Stimulated activated CD8-positive, alpha-beta memory T cell treated with anti-CD3 and anti-CD28 coated beads, Interleukin-4, amount 100 ng/mL, for 48 hours (primary cell): ENCODE data around the gene IL9R.
"Not testable (repeated sequence)": the region's sequence is repeated elsewhere in the genome, so short reads cannot be mapped to it uniquely, and the experiment has no call there.

Experiments
- DNase-seq: peaks from one replicate; pipeline ENCODE4 v3.0.0-alpha.2; 2020

Gene IL9R

GRCh38 chrX:155999751-156000150 lies 2.3 kb downstream of the IL9R start:
- not testable (repeated sequence) for DNase-seq

- DNase-seq: no peak
Measured at GRCh38 chrX:156000361-156000926, 2.9 kb downstream of the IL9R start.

GRCh38 chrX:156001001-156001666 lies 3.6 kb downstream of the IL9R start:
- DNase-seq: no peak

GRCh38 chrX:156001667-156002021 lies 4.1 kb downstream of the IL9R start:
- DNase-seq: no peak

- no peak for DNase-seq
Measured at GRCh38 chrX:156002507-156002906, 5.0 kb downstream of the IL9R start.

- DNase-seq: no peak
Measured at GRCh38 chrX:156003486-156004185, 6.1 kb downstream of the IL9R start.

GRCh38 chrX:156004256-156004655 lies 6.8 kb downstream of the IL9R start:
- no peak for DNase-seq

GRCh38 chrX:156004740-156005139 lies 7.2 kb downstream of the IL9R start:
- DNase-seq: no peak

- DNase-seq: no peak
Measured at GRCh38 chrX:156005144-156005543, 7.6 kb downstream of the IL9R start.

GRCh38 chrX:156006468-156006867 lies 9.0 kb downstream of the IL9R start:
- DNase-seq: not testable (repeated sequence)

- not testable (repeated sequence) for DNase-seq
Measured at GRCh38 chrX:156008379-156008778, 10.9 kb downstream of the IL9R start.

GRCh38 chrX:156008915-156009314 lies 11.4 kb downstream of the IL9R start:
- DNase-seq: no peak

- not testable (repeated sequence) for DNase-seq
Measured at GRCh38 chrX:156009691-156010090, 12.2 kb downstream of the IL9R start.

GRCh38 chrX:156013286-156013953 lies 15.9 kb downstream of the IL9R start:
- not testable (repeated sequence) for DNase-seq

GRCh38 chrX:156019846-156020245 lies 22.4 kb downstream of the IL9R start:
- DNase-seq: not testable (repeated sequence)

- not testable (repeated sequence) for DNase-seq
Measured at GRCh38 chrX:156023002-156023401, 25.5 kb downstream of the IL9R start.

- not testable (repeated sequence) for DNase-seq
Measured at GRCh38 chrX:156024949-156025492, 27.5 kb downstream of the IL9R start.

GRCh38 chrX:156028653-156029237 lies 31.2 kb downstream of the IL9R start:
- not testable (repeated sequence) for DNase-seq

GRCh38 chrX:156029296-156029695 lies 31.8 kb downstream of the IL9R start:
- DNase-seq: not testable (repeated sequence)

- DNase-seq: not testable (repeated sequence)
Measured at GRCh38 chrX:156029707-156030442, 32.4 kb downstream of the IL9R start.

- DNase-seq: not testable (repeated sequence)
Measured at GRCh38 chrX:156030474-156030873, 33.0 kb downstream of the IL9R start.
